ENCODE data around the gene IFIT1B.

The IFIT1B gene

GRCh38 chr10:89413398-89413912 is 35.6 kb downstream of the IFIT1B start:
- DNase-seq (ENCODE audit: low read depth) = no peak

- DNase-seq (ENCODE audit: low read depth) = no peak
Measured at GRCh38 chr10:89414146-89414878, 36.5 kb downstream of the IFIT1B start, which contains the start of gene IFIT5. Gene IFIT5 (plus strand): TSS chr10:89414568. CDS start chr10:89414799, 231 bp downstream.

DNA sequence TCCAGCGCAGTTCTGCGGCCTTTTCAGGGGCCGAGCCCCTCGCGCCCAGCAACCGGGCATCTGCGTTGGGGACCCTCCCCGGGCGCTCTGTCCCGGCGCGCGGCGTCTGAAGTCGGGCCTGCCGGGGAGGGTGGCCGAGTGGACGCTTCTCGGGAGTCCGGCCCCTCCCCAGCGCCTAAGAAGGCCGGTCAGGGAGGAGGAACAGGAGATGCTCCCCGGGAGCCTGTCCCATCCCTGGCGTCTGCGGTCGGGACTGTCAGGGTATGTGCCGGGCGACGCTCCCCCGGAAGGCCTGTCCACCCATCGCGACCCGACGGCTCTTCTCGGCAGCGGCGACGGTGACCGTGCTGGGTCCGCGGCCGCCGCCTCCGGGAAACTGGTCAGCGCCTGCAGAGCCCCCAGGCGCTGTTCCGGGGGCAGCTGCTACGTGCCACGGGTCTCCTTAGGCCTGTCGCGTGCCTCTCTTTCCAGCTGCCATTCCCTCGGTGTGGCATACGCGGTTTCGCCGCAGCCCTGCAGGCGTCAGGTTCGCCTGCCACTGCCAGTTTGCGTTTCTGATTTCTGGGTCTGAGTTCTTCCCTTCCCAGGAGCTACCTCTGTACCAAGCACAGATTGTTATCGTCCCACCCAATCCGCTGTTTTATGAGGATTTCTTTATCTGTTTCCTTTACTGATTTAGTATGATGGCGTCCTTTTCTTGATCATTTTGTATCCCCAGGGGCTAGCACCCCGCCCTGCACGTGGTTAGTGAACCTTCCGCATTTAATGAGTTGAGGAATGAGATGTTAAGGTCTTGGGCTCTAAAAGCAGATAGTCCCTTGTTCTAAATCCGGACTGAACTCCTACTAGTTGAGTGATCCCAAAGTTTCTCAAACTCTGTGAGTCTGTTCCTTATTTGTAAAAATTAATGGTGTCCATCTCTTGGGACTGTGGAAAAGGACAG is 37.3 kb downstream of the IFIT1B start:
- no peak for DNase-seq (ENCODE audit: low read depth)

DNA sequence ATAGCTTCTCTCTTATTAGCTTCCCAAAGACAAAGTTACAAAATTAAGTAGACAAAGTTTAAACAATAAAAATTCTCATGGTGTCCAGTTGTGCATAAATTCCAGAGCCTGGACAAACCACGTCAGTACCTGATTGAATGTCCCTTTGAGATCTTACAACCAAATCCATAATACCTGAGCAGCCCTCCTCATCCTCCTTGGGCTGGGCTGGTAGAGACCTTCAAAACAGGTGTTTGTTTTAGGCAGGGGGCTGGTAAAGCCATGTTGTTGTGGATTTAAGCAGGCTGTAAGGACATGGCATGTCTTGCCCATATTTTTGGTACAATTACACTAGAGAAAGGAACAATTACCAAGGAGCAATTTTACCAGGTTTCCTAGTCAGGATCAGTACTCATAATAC is 38.6 kb downstream of the IFIT1B start:
- no peak for DNase-seq (ENCODE audit: low read depth)

GRCh38 chr10:89419548-89419947 is 41.7 kb downstream of the IFIT1B start:
- no peak for DNase-seq (ENCODE audit: low read depth)

DNA sequence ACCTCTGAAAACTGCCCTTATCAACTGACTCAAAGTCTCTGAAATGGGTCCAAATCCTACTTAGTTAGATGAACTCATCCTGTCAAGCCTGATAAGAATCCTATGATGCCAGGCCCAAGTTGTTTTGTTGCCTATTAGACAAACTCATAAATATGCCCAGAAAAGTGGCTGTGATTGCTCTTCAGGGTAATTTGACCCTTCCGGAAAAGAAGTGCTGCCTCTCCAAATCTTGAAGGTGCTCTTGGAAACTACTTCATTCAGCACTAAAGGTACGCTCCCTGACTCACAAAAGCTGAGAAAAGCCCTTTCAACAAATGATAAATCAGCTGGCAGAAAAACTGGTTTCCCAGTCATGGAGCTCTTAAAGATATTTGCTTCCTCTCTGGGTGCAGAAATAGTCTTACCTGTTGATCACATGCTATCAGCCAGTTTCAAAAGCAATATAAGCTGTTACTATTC is 43.2 kb downstream of the IFIT1B start:
- no peak for DNase-seq (ENCODE audit: low read depth)

DNA sequence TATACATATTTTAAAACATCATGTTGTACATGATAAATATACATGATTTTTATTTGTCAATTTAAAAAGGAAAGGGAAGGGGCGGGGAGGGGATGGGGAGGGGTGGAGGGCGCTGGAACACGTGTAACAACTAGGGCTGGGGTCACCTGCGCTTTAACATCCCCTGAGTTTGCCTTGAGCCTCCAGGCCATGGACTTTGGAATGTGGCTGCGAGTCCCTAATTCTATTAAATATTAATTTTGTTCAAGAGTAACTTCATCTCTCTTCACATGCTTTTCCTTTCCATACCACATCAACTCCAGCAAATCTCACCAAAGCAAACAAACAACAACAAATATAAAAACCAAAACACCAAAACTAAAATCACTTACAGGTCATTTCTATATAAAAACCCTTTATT is 47.1 kb downstream of the IFIT1B start:
- no peak for DNase-seq (ENCODE audit: low read depth)

DNA sequence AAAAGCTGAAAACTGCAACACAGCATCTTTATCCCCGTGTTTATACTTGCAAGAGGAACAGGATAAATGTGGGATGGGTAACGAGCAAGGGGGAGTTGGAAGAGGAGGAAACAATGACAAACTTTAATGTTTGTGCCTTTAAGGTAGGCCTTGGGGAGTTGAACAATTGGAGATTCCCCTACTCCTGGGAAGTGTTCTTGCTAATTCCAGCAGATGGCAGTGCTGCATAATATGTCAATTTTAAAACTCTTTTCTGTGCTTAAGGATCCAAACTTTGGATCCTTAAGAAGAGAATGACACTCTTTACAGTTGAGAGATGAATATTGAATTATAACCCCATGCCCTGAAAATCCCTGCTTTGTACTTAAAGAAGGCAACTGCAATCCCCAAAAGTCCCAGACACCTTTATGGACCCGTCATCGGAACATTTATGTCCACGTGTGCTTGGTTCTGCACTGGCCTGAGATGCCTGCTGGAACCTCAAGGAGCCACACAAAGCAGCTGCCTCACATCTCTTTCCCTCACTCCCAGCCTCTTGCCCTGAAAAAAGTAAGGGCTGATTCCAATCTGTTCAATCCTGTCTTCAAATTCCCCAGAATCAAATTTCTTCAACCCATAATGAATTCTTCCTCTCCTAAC is 48.5 kb downstream of the IFIT1B start:
- DNase-seq (ENCODE audit: low read depth) = no peak

- no peak for DNase-seq (ENCODE audit: low read depth)
Measured at GRCh38 chr10:89427629-89428028, 49.8 kb downstream of the IFIT1B start.

GRCh38 chr10:89428877-89429276 is 51.0 kb downstream of the IFIT1B start:
- DNase-seq (ENCODE audit: low read depth) = no peak

DNA sequence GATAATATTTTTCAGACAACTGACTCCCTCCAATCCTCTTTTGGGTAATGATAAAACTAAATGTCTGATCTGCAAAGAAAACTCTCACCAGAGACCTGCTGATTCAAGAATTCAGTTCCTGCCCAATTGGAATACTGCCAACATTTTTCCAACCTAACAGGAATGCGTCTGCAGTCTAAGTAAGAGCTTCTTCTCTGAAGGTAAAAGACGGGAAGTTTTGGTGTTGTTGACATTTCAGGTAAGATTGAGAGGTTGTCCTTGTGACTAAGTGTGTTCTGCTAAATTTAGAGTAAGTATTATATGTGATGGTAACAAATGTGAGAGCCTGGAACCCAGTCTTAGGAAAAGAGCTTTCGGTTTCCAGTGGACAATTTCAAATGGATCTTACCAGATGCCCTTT is 54.1 kb downstream of the IFIT1B start:
- no peak for DNase-seq (ENCODE audit: low read depth)

Data from CMK (cell line).